Peyer's patch (tissue), 4 donors: ENCODE results near the gene LDLRAD4. TPM values are rescaled to one million over a fixed set of nuclear protein-coding genes. Genes with fewer than 3 reads are reported as not detected.

ENCODE experiments used
- DNase-seq, 3 donors: peaks; one replicate each; pipeline ENCODE4 v3.0.0-alpha.2; 2017 to 2019
- H3K27ac ChIP-seq, 4 donors: fragments of 200-600 bp; sonication (generic); one replicate each; pipeline ENCODE4 v1.5.1; 2016 to 2019
- H3K27me3 ChIP-seq, 2 donors: fragments of 200-600 bp; sonication (generic); one replicate each; pipeline ENCODE4 v1.5.1; 2019
- H3K36me3 ChIP-seq, 3 donors: fragments of 200-600 bp; sonication (generic); one replicate each; pipeline ENCODE4 v1.5.1; 2016 to 2019
- H3K4me1 ChIP-seq, 4 donors: fragments of 200-600 bp; sonication (generic); one replicate each; pipeline ENCODE4 v1.5.1; 2016 to 2019
- H3K4me3 ChIP-seq, 4 donors: fragments of 200-600 bp; sonication (generic); 1 replicate in 3 of 4; 2 replicates in 1 of 4; pipeline ENCODE4 v1.5.1; 2016 to 2019; ENCODE audit warnings: mild to moderate bottlenecking in 1 of 4
- H3K9me3 ChIP-seq, 4 donors: fragments of 200-600 bp; sonication (generic); one replicate each; pipeline ENCODE4 v1.5.1; 2016 to 2019; ENCODE audit warnings: mild to moderate bottlenecking in 1 of 4
- CTCF ChIP-seq, 6 experiments: fragments of 450-650 bp in 4 of 6; fragments of 200-600 bp in 2 of 6; sonication (generic) in 1 of 6; IDR thresholded peaks; one replicate each; pipeline ENCODE4 v1.5.1; 2017 to 2019; ENCODE audit warnings: antibody characterized with exemption in 6 of 6, mild to moderate bottlenecking in 3 of 6, moderate library complexity in 1 of 6
- POLR2A ChIP-seq, 2 donors: fragments of 450-650 bp; IDR thresholded peaks; one replicate each; pipeline ENCODE4 v1.5.1; 2017; ENCODE audit warnings: antibody characterized with exemption in 2 of 2, mild to moderate bottlenecking in 2 of 2, moderate library complexity in 2 of 2
- total RNA-seq, 4 donors: library from RNA; depleted of rRNA; stranded (reverse); fragments of >200 nt; gene quantifications; one replicate each; pipeline ENCODE4 v1.1.0, GENCODE V29; 2016

Gene LDLRAD4
- total RNA-seq, 4 donors from 2014 or later: 24.8 to 128 (median 50.0) TPM

DNA sequence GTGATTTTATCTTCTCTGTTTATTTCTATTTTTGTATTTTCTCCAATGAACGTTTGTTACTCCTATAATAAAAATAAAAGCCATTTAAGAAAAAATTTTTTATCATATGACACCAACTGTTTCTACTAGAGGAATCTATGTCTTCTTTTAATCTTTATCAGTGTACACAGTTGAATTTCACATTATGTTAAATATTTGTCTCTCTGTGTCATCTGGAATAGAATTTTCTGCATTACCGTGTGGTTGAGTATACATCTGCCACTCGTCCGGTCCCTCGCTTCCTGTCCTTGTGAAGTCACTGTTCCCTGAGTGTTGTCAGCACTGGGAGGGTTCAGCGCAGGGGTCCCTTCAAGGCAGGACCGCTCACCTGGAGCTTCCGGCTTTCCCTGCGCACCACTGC lies 99.2 kb downstream of the LDLRAD4 start:
- Histone ChIP-seq H3K36me3 (peaks cover 0 to 9% (median 0%) of the 10 kb centered on the region in 3 donors), H3K27ac (no peak overlapping the region), H3K4me3 (no peak overlapping the region), H3K27me3 (no peaks in the 10 kb centered on the region), H3K4me1 (no peaks in the 10 kb centered on the region), H3K9me3 (peaks cover 0 to 6% (median 0%) of the 10 kb centered on the region in 4 donors)
- no peak for TF ChIP-seq POLR2A (IDR thresholded peaks at IDR 0.05)
- no peak for DNase-seq

DNA sequence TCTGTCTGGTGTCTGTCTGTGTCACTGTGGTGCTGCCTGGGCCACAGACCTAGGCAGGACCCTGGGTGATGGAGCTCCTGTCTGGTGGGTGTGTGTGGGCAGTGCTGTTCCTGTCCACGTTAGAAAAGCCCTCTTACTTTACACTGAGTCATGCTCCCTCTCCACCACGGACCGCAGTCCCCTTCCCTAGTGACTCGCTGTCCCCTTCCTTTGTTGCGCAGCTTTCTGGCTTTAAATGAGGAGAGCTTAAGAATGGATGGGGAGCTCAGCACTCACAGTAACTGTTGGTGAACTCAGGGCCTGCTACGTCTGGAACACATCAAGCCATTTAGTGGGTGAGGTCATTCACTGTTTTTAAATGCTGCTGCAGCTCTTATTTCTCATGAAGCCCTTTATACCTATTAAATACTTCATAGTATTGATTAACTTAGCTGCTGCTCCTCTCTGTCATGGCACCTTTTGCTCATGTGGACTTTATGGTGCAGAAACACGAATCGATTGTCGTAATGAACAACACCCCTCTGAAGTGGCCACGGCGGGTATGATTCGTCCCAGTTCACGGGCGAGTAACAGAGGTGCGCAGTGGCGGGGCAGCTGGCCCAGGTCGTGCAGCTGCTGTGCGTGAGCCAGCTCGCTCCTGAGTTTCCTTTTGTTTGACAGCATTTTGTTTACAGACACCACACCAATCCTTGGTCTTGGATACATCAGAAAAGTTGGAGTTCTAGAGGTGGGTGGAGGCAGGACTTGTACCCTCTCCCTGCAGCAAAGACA lies 100.4 kb downstream of the LDLRAD4 start:
- Histone ChIP-seq H3K36me3 (peaks cover 0 to 9% (median 0%) of the 10 kb centered on the region in 3 donors), H3K9me3 (peaks cover 0 to 6% (median 0%) of the 10 kb centered on the region in 4 donors), H3K4me3 (no peak overlapping the region), H3K27me3 (no peaks in the 10 kb centered on the region), H3K4me1 (no peaks in the 10 kb centered on the region), H3K27ac (no peak overlapping the region)
- TF ChIP-seq POLR2A (IDR thresholded peaks at IDR 0.05): no peak
- no peak for TF ChIP-seq CTCF (IDR thresholded peaks at IDR 0.05)
- no peak for DNase-seq

DNA sequence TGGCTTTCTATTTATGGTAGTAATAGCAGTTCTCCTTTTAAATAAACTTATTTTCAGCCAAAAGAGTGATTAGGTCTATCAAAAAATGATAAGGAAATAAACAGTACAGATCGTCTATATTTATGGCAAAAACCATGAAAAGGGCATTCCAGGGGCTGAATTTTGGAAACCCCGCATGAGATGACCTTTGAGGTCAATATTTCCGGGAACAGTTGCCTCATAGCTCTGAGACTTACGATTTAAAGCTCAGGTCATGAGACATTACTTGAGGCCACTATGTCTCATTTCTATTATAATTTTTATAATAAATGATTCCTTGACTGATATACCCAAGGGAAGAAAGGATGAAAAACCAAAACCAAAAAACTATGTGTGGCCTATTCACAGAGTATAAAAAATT lies 101.1 kb downstream of the LDLRAD4 start:
- peaks cover 0 to 9% (median 0%) of the 10 kb centered on the region in 3 donors for H3K36me3 ChIP-seq
- no peaks in the 10 kb centered on the region for H3K4me1 ChIP-seq
- H3K27me3 ChIP-seq: no peaks in the 10 kb centered on the region
- H3K4me3 ChIP-seq: no peak overlapping the region
- H3K9me3 ChIP-seq: peaks cover 0 to 6% (median 0%) of the 10 kb centered on the region in 4 donors
- no peak for DNase-seq
- no peak overlapping the region for H3K27ac ChIP-seq
- no peak for TF ChIP-seq CTCF (IDR thresholded peaks at IDR 0.05)
- TF ChIP-seq POLR2A (IDR thresholded peaks at IDR 0.05): no peak

DNA sequence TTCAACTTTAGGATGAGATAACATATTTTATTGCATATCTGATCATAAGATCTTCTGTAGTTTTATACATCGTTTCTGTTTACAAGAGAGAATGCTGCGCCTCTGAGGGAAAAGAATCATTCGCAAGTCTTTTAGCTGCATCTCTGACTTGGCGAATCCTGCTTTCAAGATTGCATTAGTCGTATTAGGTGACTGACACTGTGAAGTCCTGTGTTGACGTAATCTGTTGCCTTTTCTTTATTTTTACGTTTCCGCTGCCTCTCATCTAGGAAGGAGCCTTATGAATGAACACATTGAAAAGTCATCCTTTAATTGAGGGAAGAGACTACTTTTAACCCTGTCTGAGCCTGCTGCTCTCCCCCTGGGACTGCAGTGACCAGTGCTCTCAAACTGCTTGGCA lies 101.5 kb downstream of the LDLRAD4 start:
- Histone ChIP-seq H3K27ac (no peak overlapping the region), H3K9me3 (peaks cover 0 to 6% (median 0%) of the 10 kb centered on the region in 4 donors), H3K36me3 (peaks cover 0 to 7% (median 0%) of the 10 kb centered on the region in 3 donors), H3K4me3 (no peak overlapping the region), H3K27me3 (no peaks in the 10 kb centered on the region), H3K4me1 (no peaks in the 10 kb centered on the region)
- TF ChIP-seq POLR2A (IDR thresholded peaks at IDR 0.05) (no peak), CTCF (IDR thresholded peaks at IDR 0.05) (no peak)
- DNase-seq: no peak

DNA sequence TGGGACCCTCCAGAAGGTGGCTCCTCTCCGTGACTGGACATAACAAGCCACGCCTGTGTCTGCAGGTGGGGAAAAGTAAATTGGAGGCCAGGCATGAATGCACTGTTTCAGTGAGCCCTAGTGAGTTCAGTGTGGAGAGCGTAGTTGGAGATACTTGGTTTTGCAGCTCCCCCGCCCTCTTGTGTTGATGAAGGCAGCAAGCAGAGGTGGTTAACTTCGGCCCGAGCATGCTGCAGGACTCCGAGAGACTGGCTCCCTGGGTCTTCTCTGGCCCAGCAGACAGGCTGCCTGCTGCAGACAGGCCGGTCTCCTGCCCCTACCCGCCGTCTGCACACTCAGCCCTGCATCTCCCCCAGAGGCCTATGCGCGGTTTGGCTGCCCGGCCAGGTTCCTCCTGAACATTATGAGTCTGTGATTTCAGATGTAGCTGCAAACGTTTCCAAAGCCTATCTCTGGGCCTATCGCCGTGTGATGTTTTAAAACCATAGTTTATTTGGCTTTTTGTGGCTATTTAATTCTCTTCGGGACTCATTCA lies 102.4 kb downstream of the LDLRAD4 start:
- no peak overlapping the region for H3K27ac ChIP-seq
- H3K36me3 ChIP-seq: no peaks in the 10 kb centered on the region
- no peaks in the 10 kb centered on the region for H3K4me1 ChIP-seq
- H3K27me3 ChIP-seq: no peaks in the 10 kb centered on the region
- TF ChIP-seq POLR2A (IDR thresholded peaks at IDR 0.05) (no peak), CTCF (IDR thresholded peaks at IDR 0.05) (no peak)
- no peak overlapping the region for H3K4me3 ChIP-seq
- DNase-seq: no peak
- peaks cover 0 to 2% (median 0%) of the 10 kb centered on the region in 4 donors for H3K9me3 ChIP-seq

DNA sequence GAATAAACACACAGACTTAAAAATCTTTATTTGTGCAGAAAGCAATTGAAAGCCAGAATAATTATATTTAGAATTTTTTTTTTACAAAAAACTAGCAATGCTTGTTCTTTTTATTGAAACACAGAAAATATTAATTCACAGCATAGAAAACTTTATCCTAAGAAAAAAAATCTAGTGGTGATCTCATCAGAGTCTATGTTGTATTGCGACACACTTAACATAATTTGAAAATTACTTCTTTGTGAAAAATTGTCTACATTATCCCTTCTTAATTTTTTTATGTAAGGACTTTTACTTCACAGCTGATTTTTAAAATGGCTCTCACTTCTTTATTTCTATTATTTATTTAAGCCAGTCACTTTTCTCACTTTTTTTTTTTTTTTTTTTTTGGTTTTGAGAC lies 103.4 kb downstream of the LDLRAD4 start:
- Histone ChIP-seq H3K4me3 (no peak overlapping the region), H3K27ac (no peak overlapping the region), H3K4me1 (no peaks in the 10 kb centered on the region), H3K36me3 (no peaks in the 10 kb centered on the region), H3K9me3 (no peaks in the 10 kb centered on the region), H3K27me3 (no peaks in the 10 kb centered on the region)
- TF ChIP-seq CTCF (IDR thresholded peaks at IDR 0.05) (no peak), POLR2A (IDR thresholded peaks at IDR 0.05) (no peak)
- DNase-seq: no peak
